GM12878 (cell line): Measurements from ENCODE around the gene ADPRHL1. TPM values are rescaled to one million over a fixed set of nuclear protein-coding genes. Genes with fewer than 3 reads are reported as not detected.

Source experiments
- ATAC-seq: fragments of 200-7000 bp; cut with Tn5 transposase; 3 replicates; pipeline ENCODE4 v1.9.1; 2020; ENCODE audit warnings: mild to moderate bottlenecking, moderate library complexity
- BruUV-seq: library from RNA; stranded (reverse); fragments of 400-500 nt; replicated peaks from 2 replicates; lab custom pipeline; 2021; lab: Mats Ljungman, UMichigan
- CTCF ChIA-PET: fragments of 300-600 bp; sonication (Branson Sonifier 250); formaldehyde crosslinking; extraction: SDS; loops from one replicate; lab custom pipeline; 2021; ENCODE audit warnings: inconsistent platforms; lab: Yijun Ruan, JAX
- POLR2A ChIA-PET: fragments of 350-600 bp; formaldehyde crosslinking; extraction: SDS; loops from one replicate; lab custom pipeline; 2021; ENCODE audit warnings: inconsistent platforms; lab: Charles Lee
- RAD21 ChIA-PET: fragments of 300-600 bp; sonication (Branson Sonifier 250); formaldehyde crosslinking; loops from one replicate; lab custom pipeline; 2023; ENCODE audit warnings: antibody characterized with exemption; ENCODE audit not compliant: unreplicated experiment; lab: Charles Lee
- SMC1A ChIA-PET: fragments of 300-600 bp; sonication (Branson Sonifier 250); formaldehyde crosslinking; loops from one replicate; lab custom pipeline; 2023; ENCODE audit not compliant: unreplicated experiment, uncharacterized antibody; lab: Charles Lee
- DNase-seq: peaks from one replicate; pipeline ENCODE4 v3.0.0-alpha.2; 2011; ENCODE audit warnings: low read depth, low spot score
- FAIRE-seq: peaks from 3 replicates; lab custom pipeline; 2011; peaks lifted over from hg19 to GRCh38; lab: Jason Lieb, UNC
- H2AFZ ChIP-seq: 2 replicates; pipeline ENCODE4 v1.6.0; 2011; ENCODE audit warnings: low read depth, low read length, control low read depth; ENCODE audit not compliant: control insufficient read depth
- H3K27ac ChIP-seq: 2 replicates; pipeline ENCODE4 v1.5.1; 2011; ENCODE audit warnings: control low read depth; ENCODE audit not compliant: control insufficient read depth, insufficient read depth
- H3K27me3 ChIP-seq, 2 experiments: replicated peaks in 1 of 2; 2 replicates each; pipeline versions ENCODE4 v1.6.0 to v1.6.1; 2011; ENCODE audit warnings: low read length in 1 of 2; ENCODE audit not compliant: control insufficient read depth in 2 of 2, insufficient read depth in 2 of 2
- H3K36me3 ChIP-seq, 2 experiments: 2 replicates each; pipeline ENCODE4 v1.5.1; 2011; ENCODE audit warnings: low read length in 1 of 2; ENCODE audit not compliant: control insufficient read depth in 2 of 2, insufficient read depth in 2 of 2
- H3K4me1 ChIP-seq: 2 replicates; pipeline ENCODE4 v1.6.1; 2011; ENCODE audit warnings: mild to moderate bottlenecking, low read length, moderate library complexity, mixed read lengths; ENCODE audit not compliant: control insufficient read depth, insufficient read depth
- H3K4me2 ChIP-seq: 2 replicates; pipeline ENCODE4 v1.6.0; 2011; ENCODE audit warnings: control low read depth; ENCODE audit not compliant: control insufficient read depth, insufficient read depth
- H3K4me3 ChIP-seq: fragments of 200-600 bp; sonication (generic); 2 replicates; pipeline ENCODE4 v1.5.1; 2016
- H3K79me2 ChIP-seq: 2 replicates; pipeline ENCODE4 v1.6.0; 2011; ENCODE audit warnings: low read length; ENCODE audit not compliant: control insufficient read depth, insufficient read depth
- H3K9ac ChIP-seq: 2 replicates; pipeline ENCODE4 v1.8.0; 2011; ENCODE audit warnings: low read length, control low read depth, mixed read lengths; ENCODE audit not compliant: control insufficient read depth, insufficient read depth
- H3K9me3 ChIP-seq: replicated peaks from 3 replicates; pipeline ENCODE4 v1.5.1; 2011; ENCODE audit warnings: mild to moderate bottlenecking, low read length; ENCODE audit not compliant: control insufficient read depth, insufficient read depth
- H4K20me1 ChIP-seq: 2 replicates; pipeline ENCODE4 v1.6.0; 2011; ENCODE audit not compliant: control insufficient read depth, insufficient read depth
- E2F8 ChIP-seq: fragments of 450-650 bp; IDR thresholded peaks from 2 replicates; pipeline ENCODE4 v1.6.1; 2018; ENCODE audit warnings: mild to moderate bottlenecking, low read depth, moderate library complexity; ENCODE audit not compliant: partially characterized antibody
- EED ChIP-seq: sonication (generic); IDR thresholded peaks from 2 replicates; pipeline ENCODE4 v1.6.1; 2016; ENCODE audit warnings: antibody characterized with exemption, low read depth
- ESRRA ChIP-seq: IDR thresholded peaks from 2 replicates; pipeline ENCODE4 v1.6.1; 2012; ENCODE audit warnings: mild to moderate bottlenecking, low read length, improper control_type of control experiment
- EZH2 ChIP-seq: IDR thresholded peaks from 2 replicates; pipeline ENCODE4 v1.6.1; 2012; ENCODE audit warnings: low read depth, mild to moderate bottlenecking, control low read depth, inconsistent platforms, low read length, borderline replicate concordance; ENCODE audit not compliant: control insufficient read depth
- KDM1A ChIP-seq: fragments of 200-600 bp; sonication (generic); IDR thresholded peaks from 2 replicates; pipeline ENCODE4 v1.6.1; 2016; ENCODE audit warnings: borderline replicate concordance
- LARP7 ChIP-seq: fragments of 450-650 bp; IDR thresholded peaks from 2 replicates; pipeline ENCODE4 v1.6.1; 2017; ENCODE audit warnings: mild to moderate bottlenecking
- MEF2A ChIP-seq: IDR thresholded peaks from 2 replicates; pipeline ENCODE4 v1.6.1; 2011; ENCODE audit warnings: low read depth, mild to moderate bottlenecking, low read length, moderate library complexity; ENCODE audit not compliant: insufficient read depth
- NFYB ChIP-seq: IDR thresholded peaks from 2 replicates; pipeline ENCODE4 v1.6.1; 2011; ENCODE audit warnings: low read depth, mild to moderate bottlenecking, low read length, improper control_type of control experiment, moderate library complexity; ENCODE audit not compliant: insufficient read depth
- PKNOX1 ChIP-seq: fragments of 450-650 bp; IDR thresholded peaks from 2 replicates; pipeline ENCODE4 v1.6.1; 2016; ENCODE audit warnings: mild to moderate bottlenecking
- PRDM15 ChIP-seq: fragments of 450-650 bp; formaldehyde crosslinking; IDR thresholded peaks from 2 replicates; pipeline ENCODE4 v1.4.0; 2020; ENCODE audit warnings: mild to moderate bottlenecking, moderate library complexity
- SREBF1 ChIP-seq: IDR thresholded peaks from 2 replicates; pipeline ENCODE4 v1.6.1; 2012; ENCODE audit warnings: mild to moderate bottlenecking, low read length
- SREBF2 ChIP-seq: IDR thresholded peaks from 2 replicates; pipeline ENCODE4 v1.6.1; 2012; ENCODE audit warnings: mild to moderate bottlenecking, low read length
- STAT1 ChIP-seq: fragments of 450-650 bp; conservative IDR thresholded peaks from 2 replicates; pipeline ENCODE4 v1.6.1; 2014; ENCODE audit warnings: antibody characterized with exemption, mild to moderate bottlenecking
- TCF3 ChIP-seq: IDR thresholded peaks from 2 replicates; pipeline ENCODE4 v1.6.1; 2012; ENCODE audit warnings: low read depth, mild to moderate bottlenecking, low read length, borderline replicate concordance; ENCODE audit not compliant: insufficient read depth
- ZNF207 ChIP-seq: fragments of 450-650 bp; IDR thresholded peaks from 2 replicates; pipeline ENCODE4 v1.6.1; 2014; ENCODE audit warnings: antibody characterized with exemption, mild to moderate bottlenecking, borderline replicate concordance
- WGBS: methylation state at CpG from one replicate; pipeline ENCODE4 v1.1.6; 2016; ENCODE audit warnings: low lambda C conversion rate; ENCODE audit not compliant: insufficient replicate concordance, insufficient coverage; ENCODE audit errors: missing lambda C conversion rate; 5-methylcytosine and 5-hydroxymethylcytosine counted together
- in situ Hi-C: fragments of 300-500 bp; cut with MboI; formaldehyde crosslinking; loops from 9 replicates; pipeline ENCODE4 v1.14.3; 2018; ENCODE audit warnings: mixed read lengths
- intact Hi-C: fragments of 100-400 bp; cut with micrococcal nuclease; formaldehyde crosslinking; loops from one replicate; pipeline ENCODE4 v1.14.2; 2022; ENCODE audit not compliant: unreplicated experiment
- polyA plus RNA-seq, 11 experiments: library from polyadenylated mRNA; depleted of rRNA in 4 of 11; unstranded in 6 of 11; stranded (reverse) in 5 of 11; fragments of >200 nt; fragmentation: Nextera tagmentation in 4 of 11; fragmentation: Illumina TruSeq in 1 of 11; extraction: Ambion mirVana in 4 of 11; extraction: Trizol in 1 of 11; gene quantifications; 1 replicate in 1 of 11; 2 replicates in 10 of 11; pipeline versions ENCODE4 v1.2.1 to v1.2.3, GENCODE V29; 2011 to 2016; ENCODE audit warnings: inconsistent platforms in 2 of 11, missing spikeins in 2 of 11, low read depth in 1 of 11
- total RNA-seq, 4 experiments: library from RNA; depleted of rRNA in 3 of 4; stranded (reverse); fragments of >200 nt in 3 of 4; fragmentation: Illumina TruSeq in 1 of 4; extraction: Trizol in 1 of 4; gene quantifications; 2 replicates each; pipeline versions ENCODE4 v1.2.1 to v1.2.3, GENCODE V29; 2013 to 2021
- TF ChIP-seq, protein P1 (sequence below), 3 experiments: IDR thresholded peaks in 2 of 3; conservative IDR thresholded peaks in 1 of 3; 2 replicates each; pipeline ENCODE4 v1.5.1; 2011; ENCODE audit warnings: low read depth in 3 of 3, low read length in 3 of 3, mild to moderate bottlenecking in 3 of 3, control low read depth in 2 of 3, moderate library complexity in 2 of 3, inconsistent platforms in 1 of 3, mixed read lengths in 1 of 3; ENCODE audit not compliant: control insufficient read depth in 2 of 3, insufficient read depth in 1 of 3; ENCODE audit errors: extremely low read depth in 1 of 3

ADPRHL1 gene
- total and polyA plus RNA-seq, 10 of the 15 experiments (the other 5 are each of a cell fraction or from before 2014, with no cell fraction given): 0.05 to 1.9 (median 1.0) TPM

- Histone ChIP-seq H3K4me3 (no peak overlapping the region), H3K27ac (no peak overlapping the region)
- FAIRE-seq: no peak
- intact Hi-C loops: no loop called here
- no peak for TF ChIP-seq E2F8
- TF ChIP-seq, protein P1, sequence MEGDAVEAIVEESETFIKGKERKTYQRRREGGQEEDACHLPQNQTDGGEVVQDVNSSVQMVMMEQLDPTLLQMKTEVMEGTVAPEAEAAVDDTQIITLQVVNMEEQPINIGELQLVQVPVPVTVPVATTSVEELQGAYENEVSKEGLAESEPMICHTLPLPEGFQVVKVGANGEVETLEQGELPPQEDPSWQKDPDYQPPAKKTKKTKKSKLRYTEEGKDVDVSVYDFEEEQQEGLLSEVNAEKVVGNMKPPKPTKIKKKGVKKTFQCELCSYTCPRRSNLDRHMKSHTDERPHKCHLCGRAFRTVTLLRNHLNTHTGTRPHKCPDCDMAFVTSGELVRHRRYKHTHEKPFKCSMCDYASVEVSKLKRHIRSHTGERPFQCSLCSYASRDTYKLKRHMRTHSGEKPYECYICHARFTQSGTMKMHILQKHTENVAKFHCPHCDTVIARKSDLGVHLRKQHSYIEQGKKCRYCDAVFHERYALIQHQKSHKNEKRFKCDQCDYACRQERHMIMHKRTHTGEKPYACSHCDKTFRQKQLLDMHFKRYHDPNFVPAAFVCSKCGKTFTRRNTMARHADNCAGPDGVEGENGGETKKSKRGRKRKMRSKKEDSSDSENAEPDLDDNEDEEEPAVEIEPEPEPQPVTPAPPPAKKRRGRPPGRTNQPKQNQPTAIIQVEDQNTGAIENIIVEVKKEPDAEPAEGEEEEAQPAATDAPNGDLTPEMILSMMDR (IDR thresholded peaks at IDR 0.05 in 2 of 3, conservative IDR thresholded peaks at IDR 0.05 in 1 of 3; ENCODE audit: control insufficient read depth in 2 of 3, extremely low read depth in 1 of 3, insufficient read depth in 1 of 3, low read depth in 3 of 3, low read length in 3 of 3): no peak
- no peak for TF ChIP-seq NFYB
- TF ChIP-seq LARP7: no peak
- no peak for TF ChIP-seq SREBF1
- TF ChIP-seq EZH2: no peak
- TF ChIP-seq TCF3: no peak
- no peak for TF ChIP-seq EED
- TF ChIP-seq MEF2A: no peak
- TF ChIP-seq KDM1A: no peak
- TF ChIP-seq SREBF2: no peak
- no peak for TF ChIP-seq PRDM15
- TF ChIP-seq STAT1: no peak
- no peak for TF ChIP-seq ZNF207
- no peak for TF ChIP-seq ESRRA
- TF ChIP-seq PKNOX1: no peak
- TF ChIP-seq, all 136 proteins: peak for 0
- in situ Hi-C loops: no loop called here
- no peak overlapping the region for H3K9ac ChIP-seq
- 89% methylated on average over 24 of the region's 27 CpGs for WGBS
- no peaks in the 10 kb centered on the region for H4K20me1 ChIP-seq
- ATAC-seq (no peak), DNase-seq (no peak)
- ChIA-PET POLR2A (no interaction called here), CTCF (no interaction called here), SMC1A (no interaction called here), RAD21 (no interaction called here)
- no peaks in the 10 kb centered on the region for H3K36me3 ChIP-seq
- H2AFZ ChIP-seq: no peak overlapping the region
- no TSS peak for BruUV-seq
- no peaks in the 10 kb centered on the region for H3K4me1 ChIP-seq
- H3K79me2 ChIP-seq: no peaks in the 10 kb centered on the region
- H3K27me3 ChIP-seq: no peaks in the 10 kb centered on the region; a peak in 1 of 4 replicates
- no peaks in the 10 kb centered on the region for H3K9me3 ChIP-seq
- no peak overlapping the region for H3K4me2 ChIP-seq
These were observed 40.8 kb downstream of the ADPRHL1 start for GRCh38 chr13:113412440-113412839.
